ENCODE results near the gene SOCS1. TPM values are rescaled to one million over a fixed set of nuclear protein-coding genes. Genes with fewer than 3 reads are reported as not detected.

SOCS1 gene
- polyA plus RNA-seq, 1 of the 3 experiments (the other 2 are of a cell fraction), result 8.6 TPM

DNA sequence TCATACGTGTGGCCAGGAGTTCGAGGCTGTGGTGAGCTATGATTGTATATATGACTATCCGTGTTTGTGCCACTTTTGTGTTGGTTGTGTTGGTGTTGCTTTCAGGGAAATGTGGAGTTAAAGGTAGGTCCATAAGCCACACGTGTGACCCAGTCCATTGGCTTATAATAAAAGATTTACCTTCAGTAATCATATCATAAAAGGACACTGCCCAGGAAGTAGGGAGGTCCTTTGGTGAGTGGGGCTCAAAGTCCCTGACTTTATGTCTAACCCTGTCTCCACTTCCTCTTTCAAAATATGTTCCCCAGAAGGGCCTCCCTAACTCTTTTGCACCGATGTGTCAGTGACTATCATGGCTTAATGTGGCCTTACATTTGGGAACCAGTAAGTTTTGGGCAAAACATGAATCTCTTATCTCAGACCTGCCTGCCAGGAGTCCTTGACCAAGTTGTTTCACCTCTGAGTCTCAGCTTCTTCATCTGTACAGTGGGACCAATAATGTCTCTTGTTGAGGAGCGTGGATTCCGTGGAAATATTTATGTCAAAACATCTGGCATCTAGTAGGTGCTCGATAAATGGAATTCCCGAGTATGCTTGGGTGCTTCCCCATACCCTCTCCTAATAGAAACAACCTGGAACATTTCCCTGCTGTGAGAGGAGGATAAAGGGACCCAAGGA lies 8.3 kb upstream of the SOCS1 start:
- ChIA-PET CTCF (interaction anchor here (0.6 to 14.4 kb wide), 4 partner anchors 9 to 296 kb away, joined by 3 to 318 read pairs (median 4); no protein-coding TSS in a partner anchor), POLR2A (no interaction called here)
- 58% methylated on average over 8 of the region's 9 CpGs for WGBS (ENCODE audit: low lambda C conversion rate)

DNA sequence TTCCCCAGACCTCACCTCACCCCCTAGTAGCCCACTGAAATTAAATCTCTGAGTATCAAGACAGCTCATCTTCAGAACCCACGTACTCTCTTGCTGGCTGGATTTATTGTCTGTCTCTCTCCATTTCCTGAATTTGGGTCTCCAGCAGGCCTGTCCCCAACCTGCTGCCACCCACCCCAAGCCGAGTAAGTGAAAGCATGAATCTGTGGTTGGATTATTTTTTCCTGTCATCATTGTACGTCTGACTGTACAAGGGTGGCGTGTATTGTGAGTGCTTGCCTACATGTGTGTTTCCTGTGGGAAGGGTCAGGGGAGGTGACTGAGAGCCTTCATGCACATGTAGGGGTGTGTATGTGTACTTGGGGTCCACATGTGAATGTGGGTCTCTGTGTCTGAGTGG lies 7.7 kb upstream of the SOCS1 start:
- no peak for DNase-seq
- Histone ChIP-seq H3K4me2 (no peak overlapping the region), H3K4me1 (ENCODE audit: control insufficient read depth in 1 of 2, insufficient read depth in 2 of 2, low read depth in 1 of 2, low read length in 1 of 2) (peaks cover 0 to 7% of the 10 kb centered on the region in 2 experiments; a peak in 1 of 4 replicates), H3K4me3 (ENCODE audit: low read depth in 2 of 2, low read length in 1 of 2) (no peak overlapping the region), H3K9me3 (no peaks in the 10 kb centered on the region), H3K9ac (no peak overlapping the region), H3F3A (replicated peaks; ENCODE audit: insufficient read depth) (no peaks in the 10 kb centered on the region), H3K9me2 (no peaks in the 10 kb centered on the region), H2AFZ (ENCODE audit: low read depth) (no peak overlapping the region), H3K27ac (ENCODE audit: low read depth in 2 of 2, low read length in 1 of 2) (no peak overlapping the region), H3K36me3 (replicated peaks in 1 of 2; ENCODE audit: control insufficient read depth in 1 of 2, insufficient read depth in 2 of 2, low read length in 1 of 2) (no peaks in the 10 kb centered on the region), H3K27me3 (ENCODE audit: insufficient read depth) (no peaks in the 10 kb centered on the region; the same call in 1 of the 2 replicates), H3K79me2 (ENCODE audit: insufficient read depth) (no peaks in the 10 kb centered on the region), H4K20me1 (ENCODE audit: insufficient read depth) (no peaks in the 10 kb centered on the region)
- ChIA-PET POLR2A (no interaction called here), CTCF (interaction anchor here (0.6 to 14.4 kb wide), 5 partner anchors 9 to 296 kb away, joined by 3 to 318 read pairs (median 3); no protein-coding TSS in a partner anchor)
- 59% methylated on average over 4 of the region's 4 CpGs for WGBS (ENCODE audit: low lambda C conversion rate)
- TF ChIP-seq SIN3A (IDR thresholded peaks at IDR 0.05; ENCODE audit: borderline replicate concordance, low read depth, low read length), result no peak
- TF ChIP-seq CHD2 (IDR thresholded peaks at IDR 0.05; ENCODE audit: low read length, partially characterized antibody), result no peak
- TF ChIP-seq GABPA (IDR thresholded peaks at IDR 0.05; ENCODE audit: low read depth), result no peak
- no peak for TF ChIP-seq TCF12 (IDR thresholded peaks at IDR 0.05)
- TF ChIP-seq, protein P1, sequence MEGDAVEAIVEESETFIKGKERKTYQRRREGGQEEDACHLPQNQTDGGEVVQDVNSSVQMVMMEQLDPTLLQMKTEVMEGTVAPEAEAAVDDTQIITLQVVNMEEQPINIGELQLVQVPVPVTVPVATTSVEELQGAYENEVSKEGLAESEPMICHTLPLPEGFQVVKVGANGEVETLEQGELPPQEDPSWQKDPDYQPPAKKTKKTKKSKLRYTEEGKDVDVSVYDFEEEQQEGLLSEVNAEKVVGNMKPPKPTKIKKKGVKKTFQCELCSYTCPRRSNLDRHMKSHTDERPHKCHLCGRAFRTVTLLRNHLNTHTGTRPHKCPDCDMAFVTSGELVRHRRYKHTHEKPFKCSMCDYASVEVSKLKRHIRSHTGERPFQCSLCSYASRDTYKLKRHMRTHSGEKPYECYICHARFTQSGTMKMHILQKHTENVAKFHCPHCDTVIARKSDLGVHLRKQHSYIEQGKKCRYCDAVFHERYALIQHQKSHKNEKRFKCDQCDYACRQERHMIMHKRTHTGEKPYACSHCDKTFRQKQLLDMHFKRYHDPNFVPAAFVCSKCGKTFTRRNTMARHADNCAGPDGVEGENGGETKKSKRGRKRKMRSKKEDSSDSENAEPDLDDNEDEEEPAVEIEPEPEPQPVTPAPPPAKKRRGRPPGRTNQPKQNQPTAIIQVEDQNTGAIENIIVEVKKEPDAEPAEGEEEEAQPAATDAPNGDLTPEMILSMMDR (IDR thresholded peaks at IDR 0.05), result no peak
- TF ChIP-seq TAF1 (IDR thresholded peaks at IDR 0.05; ENCODE audit: borderline replicate concordance, low read depth, low read length), result no peak
- no peak for TF ChIP-seq NFIC (IDR thresholded peaks at IDR 0.05; ENCODE audit: borderline replicate concordance)
- no peak for TF ChIP-seq JUND (IDR thresholded peaks at IDR 0.05)

More for the DNA sequence above, 8.3 kb upstream of the SOCS1 start:
- Histone ChIP-seq H2AFZ (ENCODE audit: low read depth) (no peak overlapping the region), H3F3A (replicated peaks; ENCODE audit: insufficient read depth) (no peaks in the 10 kb centered on the region), H3K9me2 (no peaks in the 10 kb centered on the region), H3K27me3 (ENCODE audit: insufficient read depth) (no peaks in the 10 kb centered on the region; the same call in 1 of the 2 replicates), H3K4me1 (ENCODE audit: control insufficient read depth in 1 of 2, insufficient read depth in 2 of 2, low read depth in 1 of 2, low read length in 1 of 2) (peaks cover 0 to 1% of the 10 kb centered on the region in 2 experiments; a peak in 1 of 4 replicates), H4K20me1 (ENCODE audit: insufficient read depth) (no peaks in the 10 kb centered on the region), H3K9me3 (no peaks in the 10 kb centered on the region), H3K27ac (ENCODE audit: low read depth in 2 of 2, low read length in 1 of 2) (no peak overlapping the region), H3K4me3 (ENCODE audit: low read depth in 2 of 2, low read length in 1 of 2) (no peak overlapping the region), H3K79me2 (ENCODE audit: insufficient read depth) (no peaks in the 10 kb centered on the region), H3K36me3 (replicated peaks in 1 of 2; ENCODE audit: control insufficient read depth in 1 of 2, insufficient read depth in 2 of 2, low read length in 1 of 2) (no peaks in the 10 kb centered on the region), H3K4me2 (no peak overlapping the region), H3K9ac (no peak overlapping the region)
- DNase-seq, result no peak
- no peak for TF ChIP-seq RFX5 (IDR thresholded peaks at IDR 0.05; ENCODE audit: low read length)
- TF ChIP-seq POLR2AphosphoS5 (IDR thresholded peaks at IDR 0.05; ENCODE audit: low read depth, low read length), result no peak
- no peak for TF ChIP-seq GABPA (IDR thresholded peaks at IDR 0.05; ENCODE audit: low read depth)
- TF ChIP-seq TCF12 (IDR thresholded peaks at IDR 0.05), result no peak
- TF ChIP-seq FOSL2 (IDR thresholded peaks at IDR 0.05; ENCODE audit: borderline replicate concordance, low read depth), result no peak
- no peak for TF ChIP-seq IRF3 (IDR thresholded peaks at IDR 0.05; ENCODE audit: low read depth, low read length)
- no peak for TF ChIP-seq EP300 (IDR thresholded peaks at IDR 0.05; ENCODE audit: borderline replicate concordance in 1 of 2, low read depth in 1 of 2, low read length in 1 of 2)
- no peak for TF ChIP-seq USF2 (IDR thresholded peaks at IDR 0.05; ENCODE audit: borderline replicate concordance, low read depth, low read length)
